ENCODE results near the gene TMEM97.

- no peak for TF ChIP-seq EZH2 (IDR thresholded peaks at IDR 0.05)
- no peak for TF ChIP-seq POLR2AphosphoS5 (IDR thresholded peaks at IDR 0.05; ENCODE audit: borderline replicate concordance, low read depth, low read length)
- TF ChIP-seq FOXP2 (optimal IDR thresholded peaks at IDR 0.05; ENCODE audit: control extremely low read depth, extremely low read length, insufficient read depth), result no peak
Measured at GRCh38 chr17:28365487-28365886, 46.5 kb downstream of the TMEM97 start.

Measured in SK-N-MC (cell line).